HCT116 (cell line): ENCODE data around the gene PRRT1. TPM values are rescaled to one million over a fixed set of nuclear protein-coding genes. Genes with fewer than 3 reads are reported as not detected.

Experiments used
- ATAC-seq: fragments of 200-7000 bp; cut with Tn5 transposase; 2 replicates; pipeline ENCODE4 v1.9.1; 2020; ENCODE audit warnings: mild to moderate bottlenecking, moderate library complexity
- BruUV-seq: library from RNA; stranded (reverse); fragments of 400-500 nt; replicated peaks from 2 replicates; lab custom pipeline; 2021; lab: Mats Ljungman, UMichigan
- CTCF ChIA-PET: fragments of 300-600 bp; sonication (Branson Sonifier 250); formaldehyde crosslinking; loops from one replicate; lab custom pipeline; 2021; ENCODE audit warnings: antibody characterized with exemption; lab: Charles Lee
- POLR2A ChIA-PET: fragments of 300-600, 350-600 bp; sonication (Branson Sonifier 250); formaldehyde crosslinking; loops from one replicate; lab custom pipeline; 2021; ENCODE audit warnings: antibody characterized with exemption; lab: Charles Lee
- RAD21 ChIA-PET, 2 experiments: fragments of 300-600 bp; sonication (Branson Sonifier 250); formaldehyde crosslinking; loops; one replicate each; lab custom pipeline; 2023; ENCODE audit warnings: low total read pairs in 2 of 2; ENCODE audit not compliant: uncharacterized antibody in 2 of 2, unreplicated experiment in 2 of 2, low non-redundant PET in 1 of 2; lab: Charles Lee
- DNase-seq: peaks from one replicate; pipeline ENCODE4 v3.0.0-alpha.2; 2010; ENCODE audit warnings: low read depth, low spot score
- H2AFZ ChIP-seq: fragments of 200-600 bp; shearing (Covaris generic), sonication (generic); 2 replicates; pipeline ENCODE4 v1.6.1; 2017; ENCODE audit warnings: low read depth, mixed run types, mixed read lengths, antibody characterized with exemption, low read length; ENCODE audit not compliant: poor library complexity, severe bottlenecking
- H3K27ac ChIP-seq: 2 replicates; pipeline ENCODE4 v1.5.1; 2012; ENCODE audit warnings: low read depth, low read length
- H3K27me3 ChIP-seq: fragments of 200-600 bp; sonication (generic); 2 replicates; pipeline ENCODE4 v1.6.1; 2016; ENCODE audit warnings: mixed run types, low read length, mixed read lengths; ENCODE audit not compliant: insufficient read depth
- H3K36me3 ChIP-seq, 2 experiments: fragments of 200-500 bp in 1 of 2; fragments of 200-600 bp in 1 of 2; sonication (Bioruptor generic) in 1 of 2; sonication (generic) in 1 of 2; 2 replicates each; pipeline versions ENCODE4 v1.5.1 to v1.6.1; 2014 to 2016; ENCODE audit warnings: low read length in 2 of 2, inconsistent platforms in 1 of 2, mixed read lengths in 1 of 2, mixed run types in 1 of 2; ENCODE audit not compliant: insufficient read depth in 2 of 2, control insufficient read depth in 1 of 2
- H3K4me1 ChIP-seq, 2 experiments: fragments of 200-600 bp in 1 of 2; sonication (generic) in 1 of 2; 2 replicates each; pipeline versions ENCODE4 v1.5.1 to v1.6.1; 2012 to 2017; ENCODE audit warnings: low read length in 2 of 2, inconsistent platforms in 1 of 2, mild to moderate bottlenecking in 1 of 2, mixed read lengths in 1 of 2, mixed run types in 1 of 2, moderate library complexity in 1 of 2; ENCODE audit not compliant: insufficient read depth in 2 of 2, control insufficient read depth in 1 of 2
- H3K4me2 ChIP-seq: fragments of 200-600 bp; sonication (generic); 2 replicates; pipeline ENCODE4 v1.6.1; 2017; ENCODE audit warnings: mixed run types, low read length, mixed read lengths
- H3K4me3 ChIP-seq, 2 experiments: fragments of 200-600 bp in 1 of 2; sonication (generic) in 1 of 2; replicated peaks in 1 of 2; 2 replicates each; pipeline ENCODE4 v1.5.1; 2011 to 2016; ENCODE audit warnings: low read length in 2 of 2, control low read depth in 1 of 2, low read depth in 1 of 2, mild to moderate bottlenecking in 1 of 2, mixed read lengths in 1 of 2, mixed run types in 1 of 2
- H3K79me2 ChIP-seq: fragments of 200-600 bp; sonication (generic); 2 replicates; pipeline ENCODE4 v1.6.1; 2017; ENCODE audit warnings: mild to moderate bottlenecking, mixed run types, low read length, moderate library complexity, mixed read lengths; ENCODE audit not compliant: insufficient read depth
- H3K9ac ChIP-seq: fragments of 200-600 bp; sonication (generic); 2 replicates; pipeline ENCODE4 v1.6.1; 2016; ENCODE audit warnings: low read length, mixed read lengths
- H3K9me2 ChIP-seq: fragments of 200-600 bp; sonication (generic), shearing (Covaris generic); 2 replicates; pipeline ENCODE4 v1.6.1; 2017; ENCODE audit warnings: mixed run types, mild to moderate bottlenecking, moderate library complexity; ENCODE audit not compliant: insufficient read depth
- H3K9me3 ChIP-seq, 2 experiments: fragments of 200-500 bp in 1 of 2; fragments of 200-600 bp in 1 of 2; sonication (Bioruptor generic) in 1 of 2; sonication (generic) in 1 of 2; 2 replicates each; pipeline ENCODE4 v1.6.1; 2014 to 2017; ENCODE audit warnings: low read length in 2 of 2, mixed read lengths in 2 of 2, inconsistent platforms in 1 of 2, low read depth in 1 of 2, mild to moderate bottlenecking in 1 of 2, mixed run types in 1 of 2, moderate library complexity in 1 of 2; ENCODE audit not compliant: control insufficient read depth in 1 of 2, insufficient read depth in 1 of 2
- H4K20me1 ChIP-seq: fragments of 200-600 bp; sonication (generic), shearing (Covaris generic); 2 replicates; pipeline ENCODE4 v1.6.1; 2017; ENCODE audit warnings: mixed run types, mild to moderate bottlenecking, moderate library complexity; ENCODE audit not compliant: insufficient read depth
- ATF3 ChIP-seq: IDR thresholded peaks from 2 replicates; pipeline ENCODE4 v1.6.1; 2012
- CBX3 ChIP-seq: IDR thresholded peaks from 2 replicates; pipeline ENCODE4 v1.6.1; 2012; ENCODE audit warnings: low read depth
- CEBPB ChIP-seq: IDR thresholded peaks from 2 replicates; pipeline ENCODE4 v1.6.1; 2012; ENCODE audit warnings: low read depth
- ELF1 ChIP-seq: IDR thresholded peaks from 2 replicates; pipeline ENCODE4 v1.6.1; 2012; ENCODE audit warnings: low read depth, borderline replicate concordance
- EZH2 ChIP-seq: fragments of 200-600 bp; sonication (generic); IDR thresholded peaks from 2 replicates; pipeline ENCODE4 v1.6.1; 2017; ENCODE audit warnings: antibody characterized with exemption, mixed run types
- EZH2phosphoT487 ChIP-seq: fragments of 200-600 bp; IDR thresholded peaks from 2 replicates; pipeline ENCODE4 v1.6.1; 2018; ENCODE audit warnings: antibody characterized with exemption, borderline replicate concordance
- JUND ChIP-seq: IDR thresholded peaks from 2 replicates; pipeline ENCODE4 v1.6.1; 2012
- POLR2AphosphoS5 ChIP-seq: IDR thresholded peaks from 2 replicates; pipeline ENCODE4 v1.6.1; 2011; ENCODE audit warnings: mild to moderate bottlenecking, low read depth, low read length, moderate library complexity
- REST ChIP-seq: IDR thresholded peaks from 2 replicates; pipeline ENCODE4 v1.6.1; 2012; ENCODE audit warnings: low read depth
- SIN3A ChIP-seq: IDR thresholded peaks from 2 replicates; pipeline ENCODE4 v1.6.1; 2012; ENCODE audit warnings: low read depth
- SP1 ChIP-seq: IDR thresholded peaks from 2 replicates; pipeline ENCODE4 v1.6.1; 2012; ENCODE audit warnings: low read depth
- TCF7L2 ChIP-seq: IDR thresholded peaks from 2 replicates; pipeline ENCODE4 v1.7.0; 2011; ENCODE audit warnings: borderline replicate concordance, inconsistent platforms; ENCODE audit not compliant: insufficient read depth, insufficient read length; ENCODE audit errors: extremely low read depth
- YY1 ChIP-seq: IDR thresholded peaks from 2 replicates; pipeline ENCODE4 v1.6.1; 2011; ENCODE audit warnings: low read length, low read depth, moderate library complexity, mild to moderate bottlenecking; ENCODE audit not compliant: insufficient replicate concordance; ENCODE audit errors: extremely low read depth
- ZFX ChIP-seq: fragments of 450-650 bp; IDR thresholded peaks from 2 replicates; pipeline ENCODE4 v1.6.1; 2017
- ZNF274 ChIP-seq: fragments of 200-500 bp; sonication (Bioruptor generic); IDR thresholded peaks from 2 replicates; pipeline ENCODE4 v1.6.1; 2014; ENCODE audit warnings: mild to moderate bottlenecking, low read depth, low read length, inconsistent platforms
- intact Hi-C: fragments of 100-400 bp; cut with micrococcal nuclease; formaldehyde crosslinking; loops from 2 replicates; pipeline ENCODE4 v1.10.0; 2022
- total RNA-seq: library from RNA; stranded (reverse); gene quantifications from one replicate; pipeline ENCODE4 v1.2.1, GENCODE V29; 2021; ENCODE audit not compliant: unreplicated experiment
- TF ChIP-seq, protein P1 (sequence below): IDR thresholded peaks from 2 replicates; pipeline ENCODE4 v1.6.1; 2012

PRRT1 gene
- total RNA-seq, 1 experiment from 2014 or later: 6.1 TPM

- Histone ChIP-seq H3K79me2 (peaks cover 16% of the 10 kb centered on the region; the same call in 1 of the 2 replicates), H2AFZ (no peak overlapping the region), H3K4me1 (peaks cover 12 to 23% of the 10 kb centered on the region in 2 experiments), H3K9me3 (no peaks in the 10 kb centered on the region), H4K20me1 (no peaks in the 10 kb centered on the region), H3K36me3 (peaks cover 8 to 9% of the 10 kb centered on the region in 2 experiments), H3K9me2 (no peaks in the 10 kb centered on the region), H3K4me3 (no peak overlapping the region)
- RAD21 ChIA-PET: no interaction called here
- intact Hi-C loops: no loop called here
- CTCF ChIA-PET: no interaction called here
- POLR2A ChIA-PET: no interaction called here
- BruUV-seq: no TSS peak
- no peak for ATAC-seq
- DNase-seq: no peak
- no peak for TF ChIP-seq ZFX
- TF ChIP-seq YY1: no peak
- TF ChIP-seq ELF1: no peak
- TF ChIP-seq ZNF274: no peak
- no peak for TF ChIP-seq REST
- TF ChIP-seq, protein P1, sequence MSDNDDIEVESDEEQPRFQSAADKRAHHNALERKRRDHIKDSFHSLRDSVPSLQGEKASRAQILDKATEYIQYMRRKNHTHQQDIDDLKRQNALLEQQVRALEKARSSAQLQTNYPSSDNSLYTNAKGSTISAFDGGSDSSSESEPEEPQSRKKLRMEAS: no peak
- TF ChIP-seq TCF7L2: no peak
- TF ChIP-seq CBX3: no peak
- no peak for TF ChIP-seq EZH2
- no peak for TF ChIP-seq SP1
- TF ChIP-seq ATF3: no peak
- TF ChIP-seq POLR2AphosphoS5: no peak
- TF ChIP-seq SIN3A: no peak
- no peak for TF ChIP-seq JUND
- no peak for TF ChIP-seq CEBPB
- TF ChIP-seq EZH2phosphoT487: no peak
- TF ChIP-seq, all 23 proteins: peak for 0
- Histone ChIP-seq H3K27me3 (no peaks in the 10 kb centered on the region), H3K4me2 (no peak overlapping the region), H3K27ac (no peak overlapping the region), H3K9ac (no peak overlapping the region)
Observed at GRCh38 chr6:32123681-32124080, 28.1 kb downstream of the PRRT1 start.
